8988T (cell line): ENCODE results near the gene APBA2.

Experiments used
- DNase-seq: peaks from one replicate; pipeline ENCODE4 v3.0.0; 2011

The APBA2 gene

GRCh38 chr15:28986726-28987125 lies 101.0 kb downstream of the APBA2 start:
- no peak for DNase-seq

GRCh38 chr15:28987337-28987736 lies 101.6 kb downstream of the APBA2 start:
- DNase-seq, result no peak

- no peak for DNase-seq
Measured at GRCh38 chr15:28989239-28989830, 103.6 kb downstream of the APBA2 start.

- DNase-seq, result no peak
Measured at GRCh38 chr15:28989896-28990295, 104.1 kb downstream of the APBA2 start.

- no peak for DNase-seq
Measured at GRCh38 chr15:28990390-28990789, 104.6 kb downstream of the APBA2 start.

GRCh38 chr15:28991236-28992171 lies 105.7 kb downstream of the APBA2 start:
- DNase-seq, result no peak

- no peak for DNase-seq
Measured at GRCh38 chr15:28992336-28992864, 106.6 kb downstream of the APBA2 start.

GRCh38 chr15:28993051-28993719 lies 107.4 kb downstream of the APBA2 start:
- no peak for DNase-seq

- DNase-seq, result no peak
Measured at GRCh38 chr15:28993720-28994053, 107.9 kb downstream of the APBA2 start.

- no peak for DNase-seq
Measured at GRCh38 chr15:28994142-28994830, 108.5 kb downstream of the APBA2 start.

GRCh38 chr15:28994831-28995596 lies 109.2 kb downstream of the APBA2 start:
- DNase-seq, result no peak

GRCh38 chr15:28995705-28996104 lies 109.9 kb downstream of the APBA2 start:
- no peak for DNase-seq

GRCh38 chr15:28996289-28996688 lies 110.5 kb downstream of the APBA2 start:
- no peak for DNase-seq

GRCh38 chr15:28996953-28997352 lies 111.2 kb downstream of the APBA2 start:
- DNase-seq, result no peak

- DNase-seq, result no peak
Measured at GRCh38 chr15:28997791-28998190, 112.0 kb downstream of the APBA2 start.

- DNase-seq, result no peak
Measured at GRCh38 chr15:28998511-28998910, 112.7 kb downstream of the APBA2 start.

GRCh38 chr15:29003191-29003839 lies 117.5 kb downstream of the APBA2 start:
- DNase-seq, result no peak

- no peak for DNase-seq
Measured at GRCh38 chr15:29003840-29004233, 118.1 kb downstream of the APBA2 start.

GRCh38 chr15:29005931-29006330 lies 120.2 kb downstream of the APBA2 start:
- DNase-seq, result no peak

GRCh38 chr15:29008846-29009245 lies 123.1 kb downstream of the APBA2 start:
- no peak for DNase-seq

- DNase-seq, result no peak
Measured at GRCh38 chr15:29012097-29012496, 126.3 kb downstream of the APBA2 start.

GRCh38 chr15:29014493-29014892 lies 128.7 kb downstream of the APBA2 start:
- no peak for DNase-seq
